Endothelial cell of umbilical vein (primary cell): ENCODE data around the gene VSX2.

Source experiments
- JUN ChIP-seq: IDR thresholded peaks from 2 replicates; pipeline ENCODE4 v1.6.1; 2011; ENCODE audit warnings: borderline replicate concordance, low read depth; ENCODE audit not compliant: insufficient read length, insufficient read depth
- POLR2A ChIP-seq: IDR thresholded peaks from 2 replicates; pipeline ENCODE4 v1.6.1; 2012; ENCODE audit warnings: low read depth, mild to moderate bottlenecking, control low read depth, low read length
- POLR2AphosphoS5 ChIP-seq: IDR thresholded peaks from 2 replicates; pipeline ENCODE4 v1.6.1; 2012; ENCODE audit warnings: low read depth, mild to moderate bottlenecking, control low read depth, low read length, moderate library complexity; ENCODE audit not compliant: insufficient read depth
- TF ChIP-seq, protein P1 (sequence below), 2 donors: IDR thresholded peaks; 1 replicate in 1 of 2; 2 replicates in 1 of 2; pipeline ENCODE4 v1.5.1; 2011; ENCODE audit warnings: low read length in 2 of 2, mild to moderate bottlenecking in 2 of 2, moderate library complexity in 2 of 2, control low read depth in 1 of 2, inconsistent platforms in 1 of 2, low read depth in 1 of 2; ENCODE audit not compliant: insufficient read depth in 1 of 2; ENCODE audit errors: extremely low read depth in 1 of 2
- TF ChIP-seq, protein P2 (sequence below): IDR thresholded peaks from 2 replicates; pipeline ENCODE4 v1.6.1; 2011; ENCODE audit not compliant: insufficient read depth, insufficient read length

DNA sequence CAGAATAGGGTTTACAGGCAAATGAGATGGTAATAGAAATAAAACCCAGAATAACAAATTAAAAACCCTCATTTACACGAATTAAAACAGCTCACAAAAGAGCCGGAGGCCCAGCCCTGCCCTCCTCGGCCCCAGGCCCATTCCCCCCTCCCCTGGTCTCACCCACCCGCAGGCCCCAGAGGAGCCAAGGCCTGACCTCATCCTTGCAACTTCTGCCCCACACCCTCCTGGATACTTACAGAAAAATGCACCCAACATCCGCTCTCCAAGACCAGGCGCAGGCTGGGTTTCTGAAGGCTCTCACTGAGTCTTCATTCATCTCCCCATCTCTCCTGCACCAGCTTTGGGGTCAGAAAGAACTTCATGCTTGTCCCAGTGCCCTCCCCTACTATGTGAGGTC lies 16.2 kb upstream of the VSX2 start:
- TF ChIP-seq, protein P1, sequence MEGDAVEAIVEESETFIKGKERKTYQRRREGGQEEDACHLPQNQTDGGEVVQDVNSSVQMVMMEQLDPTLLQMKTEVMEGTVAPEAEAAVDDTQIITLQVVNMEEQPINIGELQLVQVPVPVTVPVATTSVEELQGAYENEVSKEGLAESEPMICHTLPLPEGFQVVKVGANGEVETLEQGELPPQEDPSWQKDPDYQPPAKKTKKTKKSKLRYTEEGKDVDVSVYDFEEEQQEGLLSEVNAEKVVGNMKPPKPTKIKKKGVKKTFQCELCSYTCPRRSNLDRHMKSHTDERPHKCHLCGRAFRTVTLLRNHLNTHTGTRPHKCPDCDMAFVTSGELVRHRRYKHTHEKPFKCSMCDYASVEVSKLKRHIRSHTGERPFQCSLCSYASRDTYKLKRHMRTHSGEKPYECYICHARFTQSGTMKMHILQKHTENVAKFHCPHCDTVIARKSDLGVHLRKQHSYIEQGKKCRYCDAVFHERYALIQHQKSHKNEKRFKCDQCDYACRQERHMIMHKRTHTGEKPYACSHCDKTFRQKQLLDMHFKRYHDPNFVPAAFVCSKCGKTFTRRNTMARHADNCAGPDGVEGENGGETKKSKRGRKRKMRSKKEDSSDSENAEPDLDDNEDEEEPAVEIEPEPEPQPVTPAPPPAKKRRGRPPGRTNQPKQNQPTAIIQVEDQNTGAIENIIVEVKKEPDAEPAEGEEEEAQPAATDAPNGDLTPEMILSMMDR (IDR thresholded peaks at IDR 0.05; ENCODE audit: extremely low read depth in 1 of 2, insufficient read depth in 1 of 2, low read depth in 1 of 2, low read length in 2 of 2): no peak
- no peak for TF ChIP-seq POLR2AphosphoS5
- TF ChIP-seq, protein P2, sequence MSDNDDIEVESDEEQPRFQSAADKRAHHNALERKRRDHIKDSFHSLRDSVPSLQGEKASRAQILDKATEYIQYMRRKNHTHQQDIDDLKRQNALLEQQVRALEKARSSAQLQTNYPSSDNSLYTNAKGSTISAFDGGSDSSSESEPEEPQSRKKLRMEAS: no peak
- TF ChIP-seq JUN: no peak
- TF ChIP-seq POLR2A: no peak
